ENCODE results near the gene DGKB.

- no peak for TF ChIP-seq POLR2A (IDR thresholded peaks at IDR 0.05)
- TF ChIP-seq CTCF (IDR thresholded peaks at IDR 0.05): no peak
Observed at GRCh38 chr7:14837216-14837615, 65.3 kb downstream of the DGKB start.
